Mesothelial cell of epicardium (in vitro differentiated cells): Measurements from ENCODE around the gene TRERF1. TPM values are rescaled to one million over a fixed set of nuclear protein-coding genes. Genes with fewer than 3 reads are reported as not detected.

Source experiments
- DNase-seq, 2 experiments: peaks; one replicate each; pipeline ENCODE4 v3.0.0; 2021; ENCODE audit warnings: low spot score in 2 of 2; ENCODE audit not compliant: unreplicated experiment in 2 of 2
- H3K27ac Mint-ChIP-seq: 2 replicates; pipeline ENCODE4 v1.8.0; 2021; ENCODE audit warnings: mixed read lengths
- H3K27me3 Mint-ChIP-seq: 2 replicates; pipeline ENCODE4 v1.8.0; 2021; ENCODE audit warnings: low read depth, mixed read lengths
- H3K36me3 Mint-ChIP-seq: 2 replicates; pipeline ENCODE4 v1.8.0; 2021; ENCODE audit warnings: mixed read lengths
- H3K4me1 Mint-ChIP-seq: 2 replicates; pipeline ENCODE4 v1.8.0; 2021; ENCODE audit warnings: mixed read lengths
- H3K4me3 Mint-ChIP-seq: 2 replicates; pipeline ENCODE4 v1.8.0; 2021; ENCODE audit warnings: mild to moderate bottlenecking, moderate library complexity, mixed read lengths
- H3K9me3 Mint-ChIP-seq: 2 replicates; pipeline ENCODE4 v1.8.0; 2021; ENCODE audit warnings: mixed read lengths
- total RNA-seq: library from RNA; stranded (reverse); gene quantifications from 3 replicates; pipeline ENCODE4 v1.2.1, GENCODE V29; 2021
- TF ChIP-seq, protein P1 (sequence below): fragments of 200-600 bp; sonication (generic); IDR thresholded peaks from one replicate; pipeline ENCODE4 v1.5.0; 2021; ENCODE audit warnings: antibody characterized with exemption; ENCODE audit not compliant: unreplicated experiment

The TRERF1 gene
- total RNA-seq, 1 donor from 2014 or later, result 19.8 TPM

DNA sequence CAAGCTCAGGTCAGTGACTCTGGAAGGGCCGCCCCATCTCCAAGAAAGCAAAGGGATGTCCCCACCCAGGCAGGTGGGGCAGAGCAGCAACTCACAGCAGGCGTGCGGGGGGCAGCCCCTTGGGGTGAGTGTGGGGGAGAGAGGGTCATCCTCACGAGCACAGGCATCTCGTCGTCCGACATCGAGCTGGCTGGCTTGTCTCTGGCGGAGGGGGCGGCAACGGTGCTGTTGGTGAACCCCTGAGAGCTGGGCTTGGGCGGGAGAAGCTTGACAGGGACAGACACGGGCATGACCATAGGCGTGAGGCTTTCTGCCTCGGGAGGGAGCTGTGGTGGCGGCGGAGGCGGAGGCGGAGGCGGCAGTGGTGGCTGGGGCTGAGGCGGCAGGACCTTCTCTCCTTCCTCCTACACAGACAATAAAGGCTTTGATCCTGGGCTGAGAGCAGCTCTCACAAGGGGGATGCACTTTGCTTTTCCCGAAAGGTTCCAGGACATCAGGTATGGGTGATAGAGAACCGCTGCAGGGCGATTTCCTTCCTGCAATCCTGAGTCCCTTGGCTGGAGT lies 188.5 kb downstream of the TRERF1 start:
- no peaks in the 10 kb centered on the region for H3K27me3 Mint-ChIP-seq
- no peak overlapping the region for H3K4me3 Mint-ChIP-seq
- H3K4me1 Mint-ChIP-seq, result peaks cover 10% of the 10 kb centered on the region
- peaks cover 11% of the 10 kb centered on the region for H3K36me3 Mint-ChIP-seq
- no peak for DNase-seq
- TF ChIP-seq, protein P1, sequence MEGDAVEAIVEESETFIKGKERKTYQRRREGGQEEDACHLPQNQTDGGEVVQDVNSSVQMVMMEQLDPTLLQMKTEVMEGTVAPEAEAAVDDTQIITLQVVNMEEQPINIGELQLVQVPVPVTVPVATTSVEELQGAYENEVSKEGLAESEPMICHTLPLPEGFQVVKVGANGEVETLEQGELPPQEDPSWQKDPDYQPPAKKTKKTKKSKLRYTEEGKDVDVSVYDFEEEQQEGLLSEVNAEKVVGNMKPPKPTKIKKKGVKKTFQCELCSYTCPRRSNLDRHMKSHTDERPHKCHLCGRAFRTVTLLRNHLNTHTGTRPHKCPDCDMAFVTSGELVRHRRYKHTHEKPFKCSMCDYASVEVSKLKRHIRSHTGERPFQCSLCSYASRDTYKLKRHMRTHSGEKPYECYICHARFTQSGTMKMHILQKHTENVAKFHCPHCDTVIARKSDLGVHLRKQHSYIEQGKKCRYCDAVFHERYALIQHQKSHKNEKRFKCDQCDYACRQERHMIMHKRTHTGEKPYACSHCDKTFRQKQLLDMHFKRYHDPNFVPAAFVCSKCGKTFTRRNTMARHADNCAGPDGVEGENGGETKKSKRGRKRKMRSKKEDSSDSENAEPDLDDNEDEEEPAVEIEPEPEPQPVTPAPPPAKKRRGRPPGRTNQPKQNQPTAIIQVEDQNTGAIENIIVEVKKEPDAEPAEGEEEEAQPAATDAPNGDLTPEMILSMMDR, result no peak
- H3K9me3 Mint-ChIP-seq, result no peaks in the 10 kb centered on the region
- H3K27ac Mint-ChIP-seq, result no peak overlapping the region

DNA sequence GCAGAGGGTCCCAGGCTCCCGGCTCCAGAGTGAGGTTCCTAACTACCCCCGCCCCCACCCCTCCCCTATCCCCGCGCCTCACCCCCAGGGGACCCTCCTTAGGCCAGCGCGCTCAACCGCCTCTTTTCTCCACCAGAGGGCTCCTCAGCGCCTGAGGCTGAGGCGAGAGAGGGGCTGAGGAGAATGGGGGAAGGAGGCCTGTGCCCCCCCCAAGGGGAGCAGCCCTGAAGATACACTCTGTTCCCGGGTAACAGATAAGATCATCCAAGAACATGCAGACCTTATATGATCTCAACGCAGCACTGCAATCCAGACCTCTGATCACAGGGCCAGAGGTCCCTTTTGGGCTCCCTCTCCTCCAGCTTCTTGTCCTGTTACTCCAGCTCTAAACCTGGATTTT lies 190.8 kb downstream of the TRERF1 start:
- H3K4me3 Mint-ChIP-seq, result no peak overlapping the region
- no peaks in the 10 kb centered on the region for H3K27me3 Mint-ChIP-seq
- peaks cover 10% of the 10 kb centered on the region for H3K4me1 Mint-ChIP-seq
- H3K36me3 Mint-ChIP-seq, result peaks cover 23% of the 10 kb centered on the region
- H3K27ac Mint-ChIP-seq, result no peak overlapping the region
- no peaks in the 10 kb centered on the region for H3K9me3 Mint-ChIP-seq
- TF ChIP-seq, protein P1, result peak; percentile 48
- DNase-seq, result no peak

DNA sequence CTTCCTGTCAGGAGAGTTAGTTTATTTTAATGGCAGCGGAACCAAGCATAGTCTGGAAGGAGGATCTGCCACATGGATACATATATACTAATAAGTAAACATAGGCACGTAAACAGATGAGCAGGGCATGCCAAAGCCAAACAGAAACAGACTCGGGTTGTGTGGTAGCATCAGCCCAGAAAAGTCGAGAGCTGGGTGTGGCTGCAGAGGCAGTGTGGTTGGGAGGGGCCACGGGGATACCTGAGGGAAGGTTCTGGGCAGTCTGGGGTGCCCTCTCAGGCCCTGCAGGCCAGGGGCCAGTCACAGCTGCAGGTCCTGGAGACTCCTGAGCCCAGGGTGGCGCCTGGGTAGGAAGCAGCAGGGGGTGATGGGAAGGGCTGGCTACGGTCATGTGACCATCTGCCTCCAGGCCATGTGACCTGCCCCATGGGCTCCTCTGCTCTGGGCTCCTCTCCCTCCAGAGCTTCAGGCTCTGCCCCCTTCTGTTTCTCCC lies 191.3 kb downstream of the TRERF1 start:
- Mint-ChIP-seq H3K36me3 (peaks cover 27% of the 10 kb centered on the region), H3K27ac (no peak overlapping the region), H3K4me3 (no peak overlapping the region), H3K4me1 (peaks cover 10% of the 10 kb centered on the region), H3K27me3 (no peaks in the 10 kb centered on the region), H3K9me3 (no peaks in the 10 kb centered on the region)
- TF ChIP-seq, protein P1, result no peak
- DNase-seq, result no peak

DNA sequence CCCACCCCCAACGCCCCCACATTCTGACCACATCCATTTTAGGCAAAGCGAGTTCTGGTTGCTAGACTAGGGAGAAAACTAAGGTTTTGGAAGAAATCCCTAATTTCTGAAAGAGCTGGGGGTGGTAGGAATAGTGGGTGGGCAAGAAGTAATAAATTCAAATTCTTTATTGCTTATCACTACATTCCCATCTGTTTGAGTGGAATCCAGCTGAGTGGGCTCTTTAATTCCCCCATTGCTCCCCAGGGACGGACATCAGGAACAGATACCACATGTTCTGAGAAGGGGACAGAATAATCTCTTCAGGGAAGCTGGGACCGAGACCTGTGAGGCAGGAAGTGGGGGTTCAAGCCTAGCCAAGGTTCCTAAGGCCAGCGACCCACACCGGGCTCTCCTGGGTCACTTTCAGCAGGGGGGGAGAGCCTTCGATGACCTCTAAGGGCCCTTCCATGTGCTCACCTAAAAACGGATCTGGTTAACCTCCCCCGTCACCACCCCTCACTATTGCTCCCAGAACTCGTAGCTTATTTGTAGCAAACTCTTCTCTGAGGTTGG lies 191.8 kb downstream of the TRERF1 start:
- no peak overlapping the region for H3K27ac Mint-ChIP-seq
- H3K36me3 Mint-ChIP-seq, result peaks cover 32% of the 10 kb centered on the region
- no peak for DNase-seq
- no peaks in the 10 kb centered on the region for H3K9me3 Mint-ChIP-seq
- no peak overlapping the region for H3K4me3 Mint-ChIP-seq
- TF ChIP-seq, protein P1, result no peak
- no peaks in the 10 kb centered on the region for H3K27me3 Mint-ChIP-seq
- peaks cover 10% of the 10 kb centered on the region for H3K4me1 Mint-ChIP-seq

DNA sequence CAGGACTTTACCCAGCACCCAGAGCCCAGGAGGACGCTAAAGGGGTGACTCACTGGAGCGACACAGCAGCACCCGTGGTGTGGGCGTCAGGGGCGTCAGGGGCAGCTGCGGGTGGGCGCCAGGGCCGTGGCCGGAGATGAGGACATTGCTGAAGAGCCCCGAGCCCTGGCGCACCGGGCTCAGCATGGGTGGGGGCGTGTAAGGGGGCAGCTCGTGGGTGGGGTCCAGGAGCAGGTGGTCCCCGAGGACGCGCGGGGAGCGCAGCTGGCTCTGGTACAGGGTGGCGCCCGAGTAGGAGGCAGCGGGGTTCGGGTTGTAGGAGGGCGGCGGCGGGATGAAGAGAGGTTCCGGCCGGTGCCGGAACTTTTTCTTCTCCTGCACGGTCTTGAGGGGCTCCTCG lies 192.4 kb downstream of the TRERF1 start:
- Mint-ChIP-seq H3K4me1 (peaks cover 10% of the 10 kb centered on the region), H3K9me3 (no peaks in the 10 kb centered on the region), H3K27ac (no peak overlapping the region), H3K4me3 (no peak overlapping the region), H3K27me3 (no peaks in the 10 kb centered on the region), H3K36me3 (peaks cover 37% of the 10 kb centered on the region)
- no peak for DNase-seq
- TF ChIP-seq, protein P1, result no peak
